H1 (cell line): ENCODE results near the gene TTC21A. TPM values are rescaled to one million over a fixed set of nuclear protein-coding genes. Genes with fewer than 3 reads are reported as not detected.

Source experiments
- CHD1 ChIP-seq: IDR thresholded peaks from 2 replicates; pipeline ENCODE4 v1.6.1; 2012; ENCODE audit warnings: low read depth, low read length, improper control_type of control experiment
- CTBP2 ChIP-seq: IDR thresholded peaks from 2 replicates; pipeline ENCODE4 v1.7.0; 2011; ENCODE audit warnings: borderline replicate concordance, mild to moderate bottlenecking, moderate library complexity, mixed read lengths, low read length; ENCODE audit not compliant: insufficient read depth, insufficient read length
- EZH2 ChIP-seq: fragments of 200-600 bp; sonication (generic); IDR thresholded peaks from 2 replicates; pipeline ENCODE4 v1.7.1; 2012; ENCODE audit warnings: low read depth, mild to moderate bottlenecking, moderate library complexity, low read length, inconsistent platforms; ENCODE audit not compliant: severe bottlenecking
- KDM1A ChIP-seq: fragments of 200-600, 300-600 bp; sonication (generic); IDR thresholded peaks from 2 replicates; pipeline ENCODE4 v1.7.1; 2016; ENCODE audit warnings: mild to moderate bottlenecking, low read length, borderline replicate concordance
- RNF2 ChIP-seq: fragments of 200-900, 300-1000 bp; sonication (generic); IDR thresholded peaks from 2 replicates; pipeline ENCODE4 v1.7.1; 2016; ENCODE audit warnings: borderline replicate concordance, low read depth, mild to moderate bottlenecking, antibody characterized with exemption, low read length; ENCODE audit not compliant: poor library complexity, severe bottlenecking; ENCODE audit errors: missing control alignments
- SRF ChIP-seq: IDR thresholded peaks from 2 replicates; pipeline ENCODE4 v1.6.1; 2011; ENCODE audit warnings: mild to moderate bottlenecking, low read depth, low read length, moderate library complexity
- TBP ChIP-seq: IDR thresholded peaks from 2 replicates; pipeline ENCODE4 v1.6.1; 2011; ENCODE audit warnings: low read depth, low read length, improper control_type of control experiment
- polyA plus RNA-seq, 7 experiments: library from polyadenylated mRNA; depleted of rRNA in 3 of 7; stranded (reverse) in 5 of 7; unstranded in 2 of 7; fragments of >200 nt in 5 of 7; fragments of 200-250 nt in 2 of 7; gene quantifications; 1 replicate in 5 of 7; 2 replicates in 1 of 7; 4 replicates in 1 of 7; pipeline versions ENCODE4 v1.2.1 to v1.2.3, GENCODE V29; 2011 to 2013; ENCODE audit warnings: missing spikeins in 2 of 7, mixed read lengths in 2 of 7
- total RNA-seq: library from RNA; stranded (reverse); fragmentation: NEBNext Ultra II Directional; extraction: Animal tissue kit (Norgen Biotek cat#: 25700); gene quantifications from 2 replicates; pipeline ENCODE4 v1.2.1, GENCODE V29; 2021
- TF ChIP-seq, protein P1 (sequence below): IDR thresholded peaks from 2 replicates; pipeline ENCODE4 v1.6.1; 2011; ENCODE audit warnings: low read length, improper control_type of control experiment

TTC21A gene
- total and polyA plus RNA-seq, 2 of the 8 experiments (the other 6 are each of a cell fraction or from before 2014, with no cell fraction given) = 2.3 to 2.8 TPM

DNA sequence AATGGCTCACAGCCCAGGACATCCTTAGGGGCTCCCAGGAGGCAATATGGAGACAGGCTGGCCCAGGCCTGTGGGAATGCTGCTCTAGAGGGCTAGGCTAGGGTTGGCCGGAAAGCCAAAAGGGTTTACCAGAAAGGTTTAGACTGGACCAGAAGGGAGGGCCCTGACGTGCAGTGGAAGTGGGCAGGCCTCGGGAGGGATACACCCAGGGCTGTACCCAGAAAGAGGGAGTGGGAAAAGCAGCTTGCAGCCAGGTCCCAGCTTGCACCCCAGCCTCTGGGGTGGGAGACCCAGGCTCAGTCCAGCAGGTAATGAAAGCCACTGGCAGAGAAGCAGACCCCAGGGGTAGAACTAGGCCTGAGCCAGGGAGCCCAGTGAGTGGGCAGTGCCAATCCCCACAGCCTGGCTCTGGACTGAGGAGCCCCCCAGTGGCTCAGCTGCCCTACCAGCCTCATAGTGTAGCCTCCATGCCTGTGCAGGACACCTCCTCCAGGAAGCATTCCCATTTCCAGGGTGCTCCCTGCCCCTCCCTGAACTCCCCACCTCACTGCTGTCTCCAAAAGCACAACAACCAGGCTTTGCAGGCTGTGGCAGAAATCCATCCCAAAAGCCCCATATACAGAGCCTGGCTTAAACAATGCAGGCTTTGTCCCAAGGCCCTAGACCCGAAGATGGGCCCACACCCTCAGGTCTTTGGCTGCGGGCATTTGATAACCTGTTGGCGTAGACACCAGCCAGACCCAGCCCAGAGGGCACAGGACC is 3.5 kb upstream of the TTC21A start (continued):
- TF ChIP-seq, protein P1, sequence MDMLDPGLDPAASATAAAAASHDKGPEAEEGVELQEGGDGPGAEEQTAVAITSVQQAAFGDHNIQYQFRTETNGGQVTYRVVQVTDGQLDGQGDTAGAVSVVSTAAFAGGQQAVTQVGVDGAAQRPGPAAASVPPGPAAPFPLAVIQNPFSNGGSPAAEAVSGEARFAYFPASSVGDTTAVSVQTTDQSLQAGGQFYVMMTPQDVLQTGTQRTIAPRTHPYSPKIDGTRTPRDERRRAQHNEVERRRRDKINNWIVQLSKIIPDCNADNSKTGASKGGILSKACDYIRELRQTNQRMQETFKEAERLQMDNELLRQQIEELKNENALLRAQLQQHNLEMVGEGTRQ = no peak
- TF ChIP-seq RNF2 (no peak), CHD1 (no peak), SRF (no peak), EZH2 (no peak), KDM1A (no peak), TBP (no peak), CTBP2 (no peak)
- TF ChIP-seq, all 59 proteins: peak for 0
